Measurements from ENCODE around the gene KRTAP4-7. TPM values are rescaled to one million over a fixed set of nuclear protein-coding genes. Genes with fewer than 3 reads are reported as not detected.
"Not testable (repeated sequence)": the region's sequence is repeated elsewhere in the genome, so short reads cannot be mapped to it uniquely, and the experiment has no call there.

KRTAP4-7 gene
- total RNA-seq, 1 donor from 2014 or later = not detected

GRCh38 chr17:41063449-41063848 is 20.5 kb upstream of the KRTAP4-7 start:
- no peaks in the 10 kb centered on the region for H3K36me3 Mint-ChIP-seq (ENCODE audit: low read depth)
- H3K9me3 Mint-ChIP-seq (ENCODE audit: low read depth) = no peaks in the 10 kb centered on the region
- peaks cover 57% of the 10 kb centered on the region for H3K4me1 Mint-ChIP-seq (ENCODE audit: low read depth)
- H3K4me3 Mint-ChIP-seq (ENCODE audit: unreplicated experiment) = no peak overlapping the region
- no peak for DNase-seq (ENCODE audit: low spot score)
- no peaks in the 10 kb centered on the region for H3K27me3 Mint-ChIP-seq (ENCODE audit: low read depth)
- no peak overlapping the region for H3K27ac Mint-ChIP-seq (ENCODE audit: unreplicated experiment)
- no peak for TF ChIP-seq CTCF (IDR thresholded peaks at IDR 0.05)

- Mint-ChIP-seq H3K27ac (ENCODE audit: unreplicated experiment) (no peak overlapping the region), H3K4me3 (ENCODE audit: unreplicated experiment) (no peak overlapping the region), H3K27me3 (ENCODE audit: low read depth) (no peaks in the 10 kb centered on the region), H3K36me3 (ENCODE audit: low read depth) (no peaks in the 10 kb centered on the region), H3K9me3 (ENCODE audit: low read depth) (no peaks in the 10 kb centered on the region), H3K4me1 (ENCODE audit: low read depth) (peaks cover 51% of the 10 kb centered on the region)
- DNase-seq (ENCODE audit: low spot score) = no peak
- no peak for TF ChIP-seq CTCF (IDR thresholded peaks at IDR 0.05)
These were observed 19.6 kb upstream of the KRTAP4-7 start for GRCh38 chr17:41064301-41064700.

GRCh38 chr17:41065016-41065689 is 18.8 kb upstream of the KRTAP4-7 start:
- not testable (repeated sequence) for H3K27me3 Mint-ChIP-seq (ENCODE audit: low read depth); H3K4me3 Mint-ChIP-seq (ENCODE audit: unreplicated experiment); DNase-seq (ENCODE audit: low spot score); H3K9me3 Mint-ChIP-seq (ENCODE audit: low read depth); H3K27ac Mint-ChIP-seq (ENCODE audit: unreplicated experiment); H3K36me3 Mint-ChIP-seq (ENCODE audit: low read depth)
- peaks cover 45% of the 10 kb centered on the region for H3K4me1 Mint-ChIP-seq (ENCODE audit: low read depth)

GRCh38 chr17:41065829-41066624 is 17.9 kb upstream of the KRTAP4-7 start, which contains the start of gene KRTAP2-4:
Gene KRTAP2-4, minus strand, starts transcription at chr17:41065879. Its CDS starts 34 bp downstream, at chr17:41065845.
- peaks cover 36% of the 10 kb centered on the region for H3K4me1 Mint-ChIP-seq (ENCODE audit: low read depth)
- H3K27me3 Mint-ChIP-seq (ENCODE audit: low read depth) = no peaks in the 10 kb centered on the region
- H3K4me3 Mint-ChIP-seq (ENCODE audit: unreplicated experiment) = no peak within 1 kb of the TSS
- TF ChIP-seq CTCF (IDR thresholded peaks at IDR 0.05) = no peak
- DNase-seq (ENCODE audit: low spot score) = no peak
- no peaks in the 10 kb centered on the region for H3K9me3 Mint-ChIP-seq (ENCODE audit: low read depth)
- no peak within 1 kb of the TSS for H3K27ac Mint-ChIP-seq (ENCODE audit: unreplicated experiment)
- H3K36me3 Mint-ChIP-seq (ENCODE audit: low read depth) = no peaks in the 10 kb centered on the region

- H3K4me1 Mint-ChIP-seq (ENCODE audit: low read depth) = peaks cover 24% of the 10 kb centered on the region
- DNase-seq (ENCODE audit: low spot score) = no peak
- H3K27ac Mint-ChIP-seq (ENCODE audit: unreplicated experiment) = no peak overlapping the region
- H3K36me3 Mint-ChIP-seq (ENCODE audit: low read depth) = no peaks in the 10 kb centered on the region
- no peaks in the 10 kb centered on the region for H3K27me3 Mint-ChIP-seq (ENCODE audit: low read depth)
- H3K4me3 Mint-ChIP-seq (ENCODE audit: unreplicated experiment) = no peak overlapping the region
- no peak for TF ChIP-seq CTCF (IDR thresholded peaks at IDR 0.05)
- no peaks in the 10 kb centered on the region for H3K9me3 Mint-ChIP-seq (ENCODE audit: low read depth)
These were observed 16.7 kb upstream of the KRTAP4-7 start for GRCh38 chr17:41067281-41067680.

Data from chondrocyte (in vitro differentiated cells).